Mesothelial cell of epicardium (in vitro differentiated cells): ENCODE measurements around the gene FAM43A. TPM values are rescaled to one million over a fixed set of nuclear protein-coding genes. Genes with fewer than 3 reads are reported as not detected.

Experiments
- DNase-seq, 2 experiments: peaks; one replicate each; pipeline ENCODE4 v3.0.0; 2021; ENCODE audit warnings: low spot score in 2 of 2; ENCODE audit not compliant: unreplicated experiment in 2 of 2
- H3K27ac Mint-ChIP-seq: 2 replicates; pipeline ENCODE4 v1.8.0; 2021; ENCODE audit warnings: mixed read lengths
- H3K27me3 Mint-ChIP-seq: 2 replicates; pipeline ENCODE4 v1.8.0; 2021; ENCODE audit warnings: low read depth, mixed read lengths
- H3K36me3 Mint-ChIP-seq: 2 replicates; pipeline ENCODE4 v1.8.0; 2021; ENCODE audit warnings: mixed read lengths
- H3K4me1 Mint-ChIP-seq: 2 replicates; pipeline ENCODE4 v1.8.0; 2021; ENCODE audit warnings: mixed read lengths
- H3K4me3 Mint-ChIP-seq: 2 replicates; pipeline ENCODE4 v1.8.0; 2021; ENCODE audit warnings: mild to moderate bottlenecking, moderate library complexity, mixed read lengths
- H3K9me3 Mint-ChIP-seq: 2 replicates; pipeline ENCODE4 v1.8.0; 2021; ENCODE audit warnings: mixed read lengths
- total RNA-seq: library from RNA; stranded (reverse); gene quantifications from 3 replicates; pipeline ENCODE4 v1.2.1, GENCODE V29; 2021
- TF ChIP-seq, protein P1 (sequence below): fragments of 200-600 bp; sonication (generic); IDR thresholded peaks from one replicate; pipeline ENCODE4 v1.5.0; 2021; ENCODE audit warnings: antibody characterized with exemption; ENCODE audit not compliant: unreplicated experiment

The FAM43A gene, protein sequence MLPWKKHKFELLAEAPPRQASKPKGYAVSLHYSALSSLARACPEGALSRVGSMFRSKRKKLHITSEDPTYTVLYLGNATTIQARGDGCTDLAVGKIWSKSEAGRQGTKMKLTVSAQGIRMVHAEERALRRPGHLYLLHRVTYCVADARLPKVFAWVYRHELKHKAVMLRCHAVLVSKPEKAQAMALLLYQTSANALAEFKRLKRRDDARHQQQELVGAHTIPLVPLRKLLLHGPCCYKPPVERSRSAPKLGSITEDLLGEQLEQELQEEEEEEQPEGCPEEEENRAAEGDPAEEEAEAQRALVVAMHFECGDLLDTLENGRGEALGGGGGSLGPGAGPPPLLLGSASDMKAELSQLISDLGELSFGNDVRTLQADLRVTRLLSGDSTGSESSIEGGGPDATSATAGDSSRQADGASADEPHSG
- total RNA-seq = 10.5 to 11.3 TPM (median 11.0 TPM) in 3 replicates

DNA sequence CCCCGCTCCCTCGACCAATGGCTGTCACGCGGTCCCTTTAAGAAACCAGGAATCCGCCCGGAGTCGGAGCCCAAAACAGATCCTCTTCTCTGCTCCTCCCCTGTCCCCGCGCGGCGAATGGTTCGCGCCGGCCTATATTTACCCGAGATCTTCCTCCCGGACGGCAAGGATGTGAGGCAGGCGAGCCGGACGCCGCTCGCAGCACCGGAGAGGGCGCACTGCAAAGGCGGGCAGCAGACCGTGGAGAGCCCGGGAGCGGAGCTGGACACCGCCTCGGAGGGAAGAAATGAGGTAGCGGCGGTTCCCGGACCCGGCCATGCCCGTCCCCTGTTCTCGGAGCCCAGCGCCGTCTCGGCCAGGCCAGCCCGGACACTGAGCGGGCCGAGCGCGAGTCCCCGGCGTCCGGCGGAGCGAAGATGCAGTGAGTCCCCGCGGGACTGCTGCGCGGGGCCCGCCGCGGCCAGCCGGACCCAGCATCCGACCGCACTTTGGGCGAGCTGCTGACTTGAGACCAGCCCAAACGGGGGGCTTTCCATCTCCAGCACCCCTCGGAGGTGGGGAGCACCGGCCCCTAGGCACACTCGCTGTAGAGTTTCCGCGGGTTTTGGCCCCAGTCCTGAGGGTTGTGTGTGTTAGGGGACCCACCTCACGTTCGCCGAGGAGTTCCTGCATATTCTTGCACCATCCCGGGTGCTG is at the start of gene FAM43A:
FAM43A (plus strand) TSS at position 166 of the 696 bp plus-strand sequence. CDS start 944 bp downstream, outside the sequence.
- H3K36me3 Mint-ChIP-seq = no peaks in the 10 kb centered on the region
- peak; percentile 64 to 83 for DNase-seq
- H3K27me3 Mint-ChIP-seq = peaks cover 24% of the 10 kb centered on the region
- TF ChIP-seq, protein P1, sequence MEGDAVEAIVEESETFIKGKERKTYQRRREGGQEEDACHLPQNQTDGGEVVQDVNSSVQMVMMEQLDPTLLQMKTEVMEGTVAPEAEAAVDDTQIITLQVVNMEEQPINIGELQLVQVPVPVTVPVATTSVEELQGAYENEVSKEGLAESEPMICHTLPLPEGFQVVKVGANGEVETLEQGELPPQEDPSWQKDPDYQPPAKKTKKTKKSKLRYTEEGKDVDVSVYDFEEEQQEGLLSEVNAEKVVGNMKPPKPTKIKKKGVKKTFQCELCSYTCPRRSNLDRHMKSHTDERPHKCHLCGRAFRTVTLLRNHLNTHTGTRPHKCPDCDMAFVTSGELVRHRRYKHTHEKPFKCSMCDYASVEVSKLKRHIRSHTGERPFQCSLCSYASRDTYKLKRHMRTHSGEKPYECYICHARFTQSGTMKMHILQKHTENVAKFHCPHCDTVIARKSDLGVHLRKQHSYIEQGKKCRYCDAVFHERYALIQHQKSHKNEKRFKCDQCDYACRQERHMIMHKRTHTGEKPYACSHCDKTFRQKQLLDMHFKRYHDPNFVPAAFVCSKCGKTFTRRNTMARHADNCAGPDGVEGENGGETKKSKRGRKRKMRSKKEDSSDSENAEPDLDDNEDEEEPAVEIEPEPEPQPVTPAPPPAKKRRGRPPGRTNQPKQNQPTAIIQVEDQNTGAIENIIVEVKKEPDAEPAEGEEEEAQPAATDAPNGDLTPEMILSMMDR = no peak
- H3K9me3 Mint-ChIP-seq = no peaks in the 10 kb centered on the region
- peaks cover 52% of the 10 kb centered on the region for H3K4me1 Mint-ChIP-seq
- peak within 1 kb of the TSS; percentile 60 for H3K27ac Mint-ChIP-seq
- H3K4me3 Mint-ChIP-seq = peak within 1 kb of the TSS; percentile 87

DNA sequence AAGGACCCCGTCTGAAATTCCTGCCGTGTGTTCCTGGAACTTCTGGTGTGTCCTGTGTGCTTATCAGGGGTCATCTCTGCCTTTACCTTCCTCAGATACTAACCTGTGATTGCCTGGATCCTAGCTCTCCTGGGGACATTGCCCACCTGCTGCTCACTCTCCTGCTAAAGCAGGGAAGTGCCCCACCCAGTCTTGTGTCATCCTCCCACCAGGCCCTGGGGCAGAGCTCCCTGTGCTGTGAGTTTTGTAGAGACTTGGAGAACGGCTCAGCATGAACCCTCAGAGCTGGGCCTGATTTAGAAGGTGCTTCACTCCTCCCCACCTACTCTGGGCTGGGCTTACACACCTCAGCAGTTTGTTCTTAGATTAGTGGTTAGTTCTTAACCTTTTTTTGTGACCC is 48.6 kb upstream of the FAM43A start:
- H3K27me3 Mint-ChIP-seq = no peaks in the 10 kb centered on the region
- DNase-seq = no peak
- peak overlapping the region; percentile 47 for H3K27ac Mint-ChIP-seq
- TF ChIP-seq, protein P1 = no peak
- H3K4me1 Mint-ChIP-seq = no peaks in the 10 kb centered on the region
- no peak overlapping the region for H3K4me3 Mint-ChIP-seq
- no peaks in the 10 kb centered on the region for H3K9me3 Mint-ChIP-seq
- peaks cover 12% of the 10 kb centered on the region for H3K36me3 Mint-ChIP-seq

DNA sequence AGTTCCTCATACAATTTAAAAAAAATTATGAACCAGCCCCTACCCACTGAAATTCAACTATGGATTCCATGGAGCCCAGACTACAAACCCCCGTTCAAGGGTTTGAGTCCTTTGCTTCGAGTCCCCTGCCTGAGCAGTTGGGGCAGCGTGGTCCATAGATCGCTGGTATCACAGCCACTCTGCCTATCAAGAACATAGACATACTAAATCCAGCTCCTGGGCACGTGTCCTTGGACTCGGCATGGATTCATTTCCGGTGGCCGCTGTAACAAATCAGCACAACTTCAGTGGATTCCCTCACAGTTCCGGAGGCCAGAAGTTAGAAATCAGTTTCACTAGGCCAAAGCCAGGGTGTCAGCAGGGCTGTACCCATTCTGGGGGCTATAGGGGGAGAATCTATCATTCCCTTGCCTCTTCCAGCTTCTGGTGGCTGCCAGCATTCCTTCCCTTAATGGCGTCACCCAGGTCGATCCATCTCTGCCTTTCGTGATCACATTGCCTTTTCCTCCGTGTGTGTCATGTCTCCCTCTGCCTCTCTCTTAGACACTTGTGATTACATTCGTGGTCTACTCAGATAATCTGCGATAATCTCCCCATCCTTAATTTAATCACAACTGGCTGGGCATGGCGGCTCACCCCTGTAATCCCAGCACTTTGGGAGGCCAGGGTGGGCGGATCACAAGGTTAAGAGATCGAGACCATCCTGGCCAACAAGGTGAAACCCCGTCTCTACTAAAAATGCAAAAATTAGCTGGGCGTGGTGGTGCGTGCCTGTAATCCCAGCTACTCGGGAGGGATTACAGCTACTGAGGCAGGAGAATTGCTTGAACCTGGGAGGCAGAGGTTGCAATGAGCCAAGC is 47.9 kb upstream of the FAM43A start:
- TF ChIP-seq, protein P1 = no peak
- Mint-ChIP-seq H3K27ac (peak overlapping the region; percentile 47), H3K36me3 (peaks cover 15% of the 10 kb centered on the region), H3K4me3 (no peak overlapping the region), H3K9me3 (no peaks in the 10 kb centered on the region), H3K4me1 (no peaks in the 10 kb centered on the region), H3K27me3 (no peaks in the 10 kb centered on the region)
- DNase-seq = no peak

DNA sequence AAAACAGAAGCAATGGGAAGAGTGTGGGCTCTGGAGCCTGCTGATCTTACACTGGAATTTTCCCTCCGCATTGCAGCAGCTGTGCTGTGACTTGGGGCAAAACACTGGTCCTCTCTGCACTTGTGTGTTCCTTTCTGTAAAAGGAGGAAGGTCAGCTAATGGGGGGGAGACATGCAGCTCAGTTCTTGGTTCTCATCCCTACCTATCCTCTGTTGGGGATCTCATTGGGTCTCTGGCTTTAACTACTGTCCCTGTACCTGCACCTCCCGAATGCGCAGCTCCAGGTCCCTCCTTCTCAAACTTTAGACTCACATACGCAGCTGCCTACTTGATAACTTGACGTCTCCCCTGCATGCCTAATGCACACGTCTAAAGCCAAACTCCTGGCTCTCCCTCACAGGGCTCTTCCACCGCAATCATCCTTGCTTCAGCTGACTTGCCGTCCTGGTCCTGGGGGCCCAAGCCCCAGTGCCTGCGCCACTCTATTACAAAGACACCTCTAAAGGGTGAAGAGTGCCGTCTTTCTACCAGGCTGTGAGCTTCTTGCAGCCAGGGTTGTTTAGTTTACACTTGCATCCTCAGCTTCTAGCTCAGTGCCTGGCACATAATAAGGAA is 46.6 kb upstream of the FAM43A start:
- no peaks in the 10 kb centered on the region for H3K27me3 Mint-ChIP-seq
- DNase-seq = no peak
- TF ChIP-seq, protein P1 = no peak
- H3K9me3 Mint-ChIP-seq = no peaks in the 10 kb centered on the region
- H3K4me3 Mint-ChIP-seq = no peak overlapping the region
- H3K4me1 Mint-ChIP-seq = no peaks in the 10 kb centered on the region
- H3K36me3 Mint-ChIP-seq = peaks cover 23% of the 10 kb centered on the region
- no peak overlapping the region for H3K27ac Mint-ChIP-seq

DNA sequence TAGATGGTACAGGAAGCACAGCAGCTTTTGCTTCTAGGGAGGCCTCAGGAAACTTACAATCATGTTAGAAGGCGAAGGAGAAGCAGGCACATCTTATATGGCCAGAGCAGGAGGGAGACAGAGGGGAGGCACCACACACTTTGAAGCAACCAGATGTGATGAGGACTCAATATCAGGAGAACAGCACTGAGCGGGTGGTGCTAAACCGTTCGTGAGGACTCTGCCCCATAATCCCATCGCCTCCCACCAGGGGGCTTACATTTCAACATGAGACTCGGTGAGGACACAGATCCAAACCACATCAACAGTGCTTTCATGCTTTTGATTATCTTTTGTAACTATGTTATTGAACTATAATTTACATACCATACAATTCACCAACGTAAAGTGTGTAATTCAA is 44.9 kb upstream of the FAM43A start:
- no peaks in the 10 kb centered on the region for H3K9me3 Mint-ChIP-seq
- no peaks in the 10 kb centered on the region for H3K4me1 Mint-ChIP-seq
- H3K36me3 Mint-ChIP-seq = peaks cover 35% of the 10 kb centered on the region
- no peak overlapping the region for H3K4me3 Mint-ChIP-seq
- no peaks in the 10 kb centered on the region for H3K27me3 Mint-ChIP-seq
- TF ChIP-seq, protein P1 = no peak
- DNase-seq = no peak
- no peak overlapping the region for H3K27ac Mint-ChIP-seq
